H1 (cell line): ENCODE measurements around the gene ALAS1. TPM values are rescaled to one million over a fixed set of nuclear protein-coding genes. Genes with fewer than 3 reads are reported as not detected.

Source experiments
- ATF3 ChIP-seq: IDR thresholded peaks from 2 replicates; pipeline ENCODE4 v1.6.1; 2011; ENCODE audit warnings: low read depth, mild to moderate bottlenecking, low read length; ENCODE audit not compliant: insufficient read depth
- CHD1 ChIP-seq: IDR thresholded peaks from 2 replicates; pipeline ENCODE4 v1.6.1; 2012; ENCODE audit warnings: low read depth, low read length, improper control_type of control experiment
- CHD7 ChIP-seq: fragments of 300-600 bp; sonication (generic); IDR thresholded peaks from 2 replicates; pipeline ENCODE4 v1.7.1; 2012; ENCODE audit warnings: low read length, moderate library complexity, mild to moderate bottlenecking, inconsistent platforms; ENCODE audit not compliant: insufficient replicate concordance
- CREB1 ChIP-seq: IDR thresholded peaks from 2 replicates; pipeline ENCODE4 v1.6.1; 2012; ENCODE audit warnings: inconsistent platforms
- EZH2 ChIP-seq: fragments of 200-600 bp; sonication (generic); IDR thresholded peaks from 2 replicates; pipeline ENCODE4 v1.7.1; 2012; ENCODE audit warnings: low read depth, mild to moderate bottlenecking, moderate library complexity, low read length, inconsistent platforms; ENCODE audit not compliant: severe bottlenecking
- JUN ChIP-seq: IDR thresholded peaks from 2 replicates; pipeline ENCODE4 v1.6.1; 2011; ENCODE audit warnings: low read depth, mild to moderate bottlenecking, improper control_type of control experiment, low read length
- RBBP5 ChIP-seq: IDR thresholded peaks from 2 replicates; pipeline ENCODE4 v1.7.1; 2012; ENCODE audit warnings: low read depth, mild to moderate bottlenecking, inconsistent platforms, low read length, moderate library complexity, borderline replicate concordance
- SP1 ChIP-seq: IDR thresholded peaks from 2 replicates; pipeline ENCODE4 v1.6.1; 2011; ENCODE audit warnings: low read depth, low read length
- SRF ChIP-seq: IDR thresholded peaks from 2 replicates; pipeline ENCODE4 v1.6.1; 2011; ENCODE audit warnings: mild to moderate bottlenecking, low read depth, low read length, moderate library complexity
- TAF7 ChIP-seq: optimal IDR thresholded peaks from 2 replicates; pipeline ENCODE3; 2011; ENCODE audit warnings: low read depth, mild to moderate bottlenecking, inconsistent platforms, low read length, moderate library complexity, borderline replicate concordance
- TBP ChIP-seq: IDR thresholded peaks from 2 replicates; pipeline ENCODE4 v1.6.1; 2011; ENCODE audit warnings: low read depth, low read length, improper control_type of control experiment
- YY1 ChIP-seq: IDR thresholded peaks from 2 replicates; pipeline ENCODE4 v1.6.1; 2011; ENCODE audit warnings: low read depth, mild to moderate bottlenecking, low read length
- polyA plus RNA-seq, 7 experiments: library from polyadenylated mRNA; depleted of rRNA in 3 of 7; stranded (reverse) in 5 of 7; unstranded in 2 of 7; fragments of >200 nt in 5 of 7; fragments of 200-250 nt in 2 of 7; gene quantifications; 1 replicate in 5 of 7; 2 replicates in 1 of 7; 4 replicates in 1 of 7; pipeline versions ENCODE4 v1.2.1 to v1.2.3, GENCODE V29; 2011 to 2013; ENCODE audit warnings: missing spikeins in 2 of 7, mixed read lengths in 2 of 7
- total RNA-seq: library from RNA; stranded (reverse); fragmentation: NEBNext Ultra II Directional; extraction: Animal tissue kit (Norgen Biotek cat#: 25700); gene quantifications from 2 replicates; pipeline ENCODE4 v1.2.1, GENCODE V29; 2021

Gene ALAS1
- total and polyA plus RNA-seq, 2 of the 8 experiments (the other 6 are each of a cell fraction or from before 2014, with no cell fraction given), result 45.9 to 84.4 TPM

GRCh38 chr3:52240886-52241370 lies 43.0 kb downstream of the ALAS1 start (continued):
- TF ChIP-seq CHD7 (no peak), SP1 (no peak), TAF7 (no peak), YY1 (no peak), ATF3 (no peak), CREB1 (no peak), RBBP5 (no peak), TBP (no peak), JUN (no peak), EZH2 (no peak), SRF (no peak), CHD1 (no peak)
